GM18861 (cell line): ENCODE data around the gene PACSIN2.
"Not testable (repeated sequence)": the region's sequence is repeated elsewhere in the genome, so short reads cannot be mapped to it uniquely, and the experiment has no call there.

Source experiments
- ATAC-seq: cut with Tn5 transposase; IDR thresholded peaks from one replicate; pipeline ENCODE4 v1.9.1; 2021; ENCODE audit not compliant: unreplicated experiment

PACSIN2 gene, protein sequence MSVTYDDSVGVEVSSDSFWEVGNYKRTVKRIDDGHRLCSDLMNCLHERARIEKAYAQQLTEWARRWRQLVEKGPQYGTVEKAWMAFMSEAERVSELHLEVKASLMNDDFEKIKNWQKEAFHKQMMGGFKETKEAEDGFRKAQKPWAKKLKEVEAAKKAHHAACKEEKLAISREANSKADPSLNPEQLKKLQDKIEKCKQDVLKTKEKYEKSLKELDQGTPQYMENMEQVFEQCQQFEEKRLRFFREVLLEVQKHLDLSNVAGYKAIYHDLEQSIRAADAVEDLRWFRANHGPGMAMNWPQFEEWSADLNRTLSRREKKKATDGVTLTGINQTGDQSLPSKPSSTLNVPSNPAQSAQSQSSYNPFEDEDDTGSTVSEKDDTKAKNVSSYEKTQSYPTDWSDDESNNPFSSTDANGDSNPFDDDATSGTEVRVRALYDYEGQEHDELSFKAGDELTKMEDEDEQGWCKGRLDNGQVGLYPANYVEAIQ

GRCh38 chr22:43014869-43015676 is at the start of gene PACSIN2:
TSS of gene PACSIN2 (minus strand) at chr22:43015149. CDS start at chr22:42912080, 103,069 bp downstream.
- peak; percentile 79 for ATAC-seq

DNA sequence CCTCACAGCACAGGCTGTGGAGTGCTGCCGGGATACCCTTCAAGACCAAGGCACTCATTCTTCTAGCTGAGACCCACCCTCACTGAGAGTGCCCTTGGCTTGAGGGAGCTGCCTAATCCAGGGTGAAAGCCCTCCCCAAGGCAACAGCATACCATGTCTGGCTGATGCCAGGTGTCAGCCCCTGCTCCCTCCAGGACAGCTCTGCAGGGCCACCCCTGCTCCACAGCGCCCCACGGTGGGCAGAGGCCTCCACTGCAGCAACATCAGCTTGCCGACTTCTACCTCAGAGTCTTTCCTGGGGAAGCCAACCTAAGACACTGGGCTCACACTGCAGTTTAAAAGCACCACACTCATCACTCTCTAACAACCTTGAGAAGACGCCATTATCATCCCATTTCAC is 45.2 kb upstream of the PACSIN2 start:
- no peak for ATAC-seq

DNA sequence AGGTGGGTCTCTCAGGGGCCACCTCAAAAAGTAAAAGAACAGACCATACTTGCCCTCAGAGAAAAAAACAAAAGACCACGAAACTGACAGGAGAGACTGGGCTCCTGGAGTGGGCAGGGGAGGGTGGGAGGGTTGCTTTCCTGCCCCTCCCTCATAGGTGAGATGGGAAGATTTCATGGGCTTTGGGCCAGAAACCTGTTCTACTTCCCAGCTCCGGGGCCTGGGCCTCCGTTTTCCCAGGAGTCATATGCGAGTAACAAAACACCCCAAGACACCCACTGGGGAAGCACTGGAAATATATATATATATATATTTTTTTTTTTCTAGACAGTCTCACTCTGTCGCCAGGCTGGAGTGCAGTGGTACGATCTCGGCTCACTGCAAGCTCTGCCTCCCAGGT is 42.7 kb upstream of the PACSIN2 start:
- no peak for ATAC-seq

DNA sequence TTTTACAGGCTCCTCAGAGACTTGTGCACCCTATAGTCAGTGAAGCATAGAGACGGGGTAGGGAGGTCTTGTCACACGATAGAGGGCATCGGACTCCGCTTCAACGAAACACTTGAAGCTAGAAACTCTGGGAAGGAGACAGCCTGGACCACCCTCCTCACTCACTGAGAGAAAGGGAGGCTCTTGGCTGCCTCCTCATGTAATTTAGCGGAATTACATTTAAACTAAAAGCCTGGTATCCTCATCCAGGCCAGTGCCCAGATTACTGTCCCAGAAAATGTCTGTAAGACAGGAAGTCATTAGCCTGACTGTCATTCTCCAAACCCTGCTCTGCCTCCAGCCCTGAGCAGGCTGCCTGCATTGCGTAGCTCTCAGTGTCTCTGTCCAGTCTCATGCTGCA is 38.2 kb upstream of the PACSIN2 start:
- ATAC-seq = no peak

DNA sequence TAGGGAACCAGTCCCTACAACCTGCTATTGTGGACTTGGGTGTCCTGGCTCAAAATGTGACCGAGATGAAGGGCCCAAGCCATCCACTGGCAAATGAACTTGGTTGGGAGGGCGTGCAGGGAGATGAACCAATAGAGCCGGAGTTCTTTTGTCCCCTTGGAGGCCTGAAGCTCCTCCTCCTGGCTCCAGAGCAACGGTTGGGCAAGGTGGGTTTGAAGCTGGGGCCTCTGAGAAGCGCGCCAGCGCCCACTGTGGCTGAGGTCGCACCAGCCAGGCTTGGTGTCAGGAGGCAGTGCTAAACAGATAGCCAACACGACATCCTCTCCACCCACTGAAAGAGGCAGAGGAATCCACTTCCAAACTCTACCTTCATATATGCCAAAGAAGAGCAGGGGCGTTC is 36.0 kb upstream of the PACSIN2 start:
- no peak for ATAC-seq

- no peak for ATAC-seq
These were observed 32.7 kb upstream of the PACSIN2 start for GRCh38 chr22:43047605-43048004.

GRCh38 chr22:43044290-43044712 is 29.4 kb upstream of the PACSIN2 start:
- no peak for ATAC-seq

- ATAC-seq = no peak
These were observed 27.3 kb upstream of the PACSIN2 start for GRCh38 chr22:43042101-43042780.

DNA sequence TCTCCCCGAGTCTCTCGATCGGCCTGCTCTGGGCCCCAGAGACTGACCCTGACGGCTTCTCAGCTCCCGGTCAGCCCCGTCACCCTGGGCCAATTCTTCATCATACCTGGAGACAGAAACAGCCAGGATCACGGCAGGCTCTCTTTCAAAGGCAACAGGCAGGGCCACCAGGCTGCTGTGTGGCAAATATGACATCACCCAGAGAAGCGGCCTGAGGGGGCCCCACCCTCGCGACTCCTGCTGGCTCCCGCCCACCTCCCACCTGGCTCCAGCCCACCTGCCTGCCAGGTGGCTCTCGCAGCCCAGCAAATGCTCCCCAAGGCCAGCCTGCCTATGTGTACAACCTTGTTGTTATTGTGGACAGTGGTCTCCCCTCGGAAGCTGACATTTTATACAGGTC is 24.9 kb upstream of the PACSIN2 start:
- ATAC-seq = no peak

DNA sequence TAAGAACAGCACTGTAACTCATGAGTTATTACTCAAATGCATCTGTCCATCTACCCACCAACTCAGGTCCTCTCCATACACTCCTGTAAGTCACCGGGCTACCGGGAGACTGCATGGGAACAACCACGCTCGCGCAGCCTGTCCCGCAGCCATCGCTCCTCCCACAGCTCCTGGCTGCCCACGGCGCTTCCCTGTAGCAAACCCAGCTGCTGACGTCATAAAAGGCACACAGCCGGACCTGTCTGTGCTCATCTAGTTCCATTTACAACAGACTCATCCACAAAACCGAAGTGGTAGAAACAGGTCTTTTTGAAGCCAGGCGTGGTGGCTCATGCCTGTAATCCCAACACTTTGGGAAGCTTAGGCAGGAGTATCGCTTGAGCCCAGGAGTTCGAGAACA is 23.4 kb upstream of the PACSIN2 start:
- ATAC-seq = no peak

- no peak for ATAC-seq
These were observed 21.4 kb upstream of the PACSIN2 start for GRCh38 chr22:43036282-43036829.

GRCh38 chr22:43035250-43035649 is 20.3 kb upstream of the PACSIN2 start:
- no peak for ATAC-seq

- ATAC-seq = no peak
These were observed 16.7 kb upstream of the PACSIN2 start for GRCh38 chr22:43031617-43032016.

DNA sequence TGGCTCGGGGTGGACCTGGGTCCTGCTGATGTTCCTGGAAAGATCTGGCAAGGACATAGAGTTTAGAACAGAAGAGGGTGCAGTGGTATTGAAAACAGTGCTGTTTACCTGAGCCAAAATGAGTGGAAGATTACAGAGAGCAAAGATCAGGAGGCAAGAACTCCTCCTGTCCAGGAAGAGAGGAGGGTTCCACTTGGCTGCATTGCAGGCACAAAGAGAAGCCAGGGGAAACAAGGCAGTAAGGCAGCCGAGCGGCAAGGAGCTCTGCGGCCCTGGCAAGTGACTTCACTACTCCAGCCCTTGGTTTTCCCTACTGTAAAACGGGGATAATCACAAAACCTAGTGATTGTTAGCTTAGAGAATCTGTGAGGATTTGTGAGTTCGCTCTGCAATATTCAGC is 3.7 kb upstream of the PACSIN2 start:
- ATAC-seq = no peak

DNA sequence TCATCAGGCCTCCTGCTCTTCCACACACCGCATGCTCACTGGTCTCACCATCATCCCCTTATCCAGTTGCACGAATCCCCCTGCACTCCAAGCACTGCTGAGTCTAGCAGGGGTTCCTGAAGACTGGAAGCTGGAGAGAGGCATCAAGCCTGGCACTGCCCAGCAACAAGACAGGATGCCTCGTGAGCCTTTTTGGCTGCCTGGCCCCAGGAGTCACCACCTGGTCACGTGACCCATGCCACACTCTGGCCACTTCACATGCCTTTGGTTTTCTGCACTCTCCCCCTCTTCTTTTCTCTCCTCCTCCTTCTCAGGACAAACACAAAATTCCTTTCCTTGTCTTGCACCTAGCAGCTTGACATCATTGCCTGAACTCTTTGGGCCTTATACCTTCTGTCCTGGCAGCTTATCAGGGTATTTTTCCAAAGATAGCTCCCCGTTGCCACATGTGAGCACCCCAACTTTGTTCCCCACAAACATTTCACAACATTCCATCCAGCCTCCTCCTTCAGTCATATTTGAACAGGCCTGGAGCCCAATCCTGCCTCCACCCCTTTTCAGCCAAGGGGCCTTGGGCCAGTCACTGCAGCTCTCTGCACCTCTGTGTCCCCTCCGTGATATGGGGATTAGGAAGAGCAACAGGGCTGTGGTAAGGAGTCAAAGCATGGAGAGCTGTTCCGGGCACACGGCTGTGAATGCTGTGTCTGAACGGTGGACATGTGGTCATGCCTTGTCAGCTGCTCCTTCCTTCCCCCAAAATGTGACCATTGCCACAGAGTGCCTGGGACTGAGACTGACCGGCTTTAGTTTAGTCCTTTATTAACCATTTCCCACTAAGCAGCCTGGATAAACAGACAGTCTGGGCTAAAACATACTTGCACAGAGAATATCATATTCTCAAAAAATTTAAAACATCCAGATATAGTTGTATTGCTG is 2.8 kb upstream of the PACSIN2 start:
- no peak for ATAC-seq

GRCh38 chr22:43016150-43016549 is 1.2 kb upstream of the PACSIN2 start:
- ATAC-seq = not testable (repeated sequence)

DNA sequence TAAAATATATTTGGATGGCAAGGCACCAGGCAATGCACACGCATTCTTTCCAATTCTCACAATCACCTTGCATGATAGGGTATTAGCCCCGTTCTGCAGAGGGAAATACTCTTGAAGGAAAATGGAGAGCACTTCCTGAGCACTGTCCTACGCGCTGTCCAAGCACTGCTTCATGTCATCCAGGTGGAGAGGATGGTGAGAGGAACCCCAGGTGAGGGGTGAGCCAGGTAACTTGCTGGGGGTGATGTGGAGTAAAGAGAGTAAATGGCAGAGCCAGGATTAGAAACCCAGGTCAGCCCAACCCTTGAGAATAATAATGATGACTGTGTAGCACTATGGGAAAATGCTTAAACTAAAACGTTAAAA is 711 bp upstream of the PACSIN2 start:
- no peak for ATAC-seq

GRCh38 chr22:43014316-43014868 is 557 bp downstream of the PACSIN2 start:
- peak; percentile 9 for ATAC-seq

- no peak for ATAC-seq
These were observed 1.3 kb downstream of the PACSIN2 start for GRCh38 chr22:43013355-43014315.
